Mucosa of descending colon (tissue), 3 donors: ENCODE results near the gene CYP4B1. TPM values are rescaled to one million over a fixed set of nuclear protein-coding genes. Genes with fewer than 3 reads are reported as not detected.
"Not testable (repeated sequence)": the region's sequence is repeated elsewhere in the genome, so short reads cannot be mapped to it uniquely, and the experiment has no call there.

ENCODE experiments used
- ATAC-seq: fragments of 200-7000 bp; cut with Tn5 transposase; one replicate; pipeline ENCODE4 v1.9.1; 2020; ENCODE audit warnings: mild to moderate bottlenecking, moderate library complexity
- DNase-seq, 3 donors: peaks; one replicate each; pipeline ENCODE4 v3.0.0-alpha.2; 2020
- H3K36me3 ChIP-seq: fragments of 200-600 bp; one replicate; pipeline ENCODE4 v1.8.0; 2021; ENCODE audit warnings: low read depth, mild to moderate bottlenecking
- H3K4me1 ChIP-seq: fragments of 200-600 bp; one replicate; pipeline ENCODE4 v1.8.0; 2021; ENCODE audit warnings: low read depth, mild to moderate bottlenecking
- H3K4me3 ChIP-seq: fragments of 200-600 bp; one replicate; pipeline ENCODE4 v1.8.0; 2021; ENCODE audit warnings: mild to moderate bottlenecking
- H3K9me3 ChIP-seq: fragments of 200-600 bp; one replicate; pipeline ENCODE4 v1.8.0; 2021; ENCODE audit warnings: mild to moderate bottlenecking
- intact Hi-C, 2 donors: fragments of 100-400 bp; cut with DNase I in 1 of 2; cut with micrococcal nuclease in 1 of 2; formaldehyde crosslinking; loops; one replicate each; pipeline versions ENCODE4 v1.11.0 to v1.11.1; 2022; cut with DNase I, micrococcal nuclease
- total RNA-seq, 3 donors: library from RNA; stranded (reverse); fragmentation: NEBNext Ultra II Directional in 2 of 3; extraction: Animal tissue kit (Norgen Biotek cat#: 25700) in 2 of 3; gene quantifications; one replicate each; pipeline versions ENCODE4 v1.2.1 to v1.2.4, GENCODE V29; 2021 to 2023
- TF ChIP-seq, protein P1 (sequence below): fragments of 200-600 bp; IDR thresholded peaks from one replicate; pipeline ENCODE4 v1.8.0; 2022; ENCODE audit warnings: antibody characterized with exemption, mild to moderate bottlenecking
- donor health status: DM: no; HTN: no; CAD: no; lungs with moderate emphysema.
- donor health status: DM: no; HTN: no; CAD: no.
- donor health status: DM: no; HTN: yes; CAD: no.

The CYP4B1 gene
- total RNA-seq, 3 donors from 2014 or later = 0.98 to 11.0 (median 5.5) TPM

DNA sequence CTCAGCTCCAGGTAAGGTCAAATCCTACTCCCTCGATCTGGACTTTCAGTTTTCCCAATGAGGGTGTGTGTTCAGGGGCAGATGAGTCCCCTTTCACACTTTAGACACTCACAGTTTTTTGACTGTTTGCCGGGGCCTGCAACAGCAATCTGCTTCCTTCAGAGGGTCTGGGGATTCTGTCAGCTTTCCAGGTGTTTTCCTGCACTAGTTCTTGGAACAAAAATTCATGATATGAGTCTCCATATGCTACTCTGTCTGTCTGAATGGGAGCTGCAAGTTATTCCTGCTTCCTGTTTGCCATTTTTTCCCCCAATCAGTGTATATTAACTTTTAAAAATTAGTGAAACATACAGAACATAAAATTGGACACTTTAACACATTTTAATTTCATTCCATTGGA is 24.3 kb downstream of the CYP4B1 start:
- Histone ChIP-seq H3K36me3 (no peaks in the 10 kb centered on the region), H3K9me3 (no peaks in the 10 kb centered on the region), H3K4me1 (no peaks in the 10 kb centered on the region), H3K4me3 (no peak overlapping the region)
- ATAC-seq (no peak), DNase-seq (no peak)
- intact Hi-C loops = no loop called here
- TF ChIP-seq, protein P1, sequence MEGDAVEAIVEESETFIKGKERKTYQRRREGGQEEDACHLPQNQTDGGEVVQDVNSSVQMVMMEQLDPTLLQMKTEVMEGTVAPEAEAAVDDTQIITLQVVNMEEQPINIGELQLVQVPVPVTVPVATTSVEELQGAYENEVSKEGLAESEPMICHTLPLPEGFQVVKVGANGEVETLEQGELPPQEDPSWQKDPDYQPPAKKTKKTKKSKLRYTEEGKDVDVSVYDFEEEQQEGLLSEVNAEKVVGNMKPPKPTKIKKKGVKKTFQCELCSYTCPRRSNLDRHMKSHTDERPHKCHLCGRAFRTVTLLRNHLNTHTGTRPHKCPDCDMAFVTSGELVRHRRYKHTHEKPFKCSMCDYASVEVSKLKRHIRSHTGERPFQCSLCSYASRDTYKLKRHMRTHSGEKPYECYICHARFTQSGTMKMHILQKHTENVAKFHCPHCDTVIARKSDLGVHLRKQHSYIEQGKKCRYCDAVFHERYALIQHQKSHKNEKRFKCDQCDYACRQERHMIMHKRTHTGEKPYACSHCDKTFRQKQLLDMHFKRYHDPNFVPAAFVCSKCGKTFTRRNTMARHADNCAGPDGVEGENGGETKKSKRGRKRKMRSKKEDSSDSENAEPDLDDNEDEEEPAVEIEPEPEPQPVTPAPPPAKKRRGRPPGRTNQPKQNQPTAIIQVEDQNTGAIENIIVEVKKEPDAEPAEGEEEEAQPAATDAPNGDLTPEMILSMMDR = no peak

DNA sequence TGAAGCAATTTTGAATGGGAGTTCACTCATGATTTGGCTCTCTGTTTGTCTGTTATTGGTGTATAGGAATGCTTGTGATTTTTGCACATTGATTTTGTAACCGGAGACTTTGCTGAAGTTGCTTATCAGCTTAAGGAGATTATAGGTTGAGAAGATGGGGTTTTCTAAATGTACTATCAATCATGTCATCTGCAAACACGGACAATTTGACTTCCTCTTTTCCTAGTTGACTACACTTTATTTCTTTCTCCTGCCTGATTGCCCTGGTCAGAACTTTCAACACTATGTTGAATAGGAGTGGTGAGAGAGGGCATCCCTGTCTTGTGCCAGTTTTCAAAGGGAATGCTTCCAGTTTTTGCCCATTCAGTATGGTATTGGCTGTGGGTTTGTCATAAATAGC is 28.0 kb downstream of the CYP4B1 start:
- ATAC-seq, DNase-seq, H3K9me3 ChIP-seq, intact Hi-C loops, H3K4me1 ChIP-seq, H3K4me3 ChIP-seq, H3K36me3 ChIP-seq: not testable (repeated sequence)

DNA sequence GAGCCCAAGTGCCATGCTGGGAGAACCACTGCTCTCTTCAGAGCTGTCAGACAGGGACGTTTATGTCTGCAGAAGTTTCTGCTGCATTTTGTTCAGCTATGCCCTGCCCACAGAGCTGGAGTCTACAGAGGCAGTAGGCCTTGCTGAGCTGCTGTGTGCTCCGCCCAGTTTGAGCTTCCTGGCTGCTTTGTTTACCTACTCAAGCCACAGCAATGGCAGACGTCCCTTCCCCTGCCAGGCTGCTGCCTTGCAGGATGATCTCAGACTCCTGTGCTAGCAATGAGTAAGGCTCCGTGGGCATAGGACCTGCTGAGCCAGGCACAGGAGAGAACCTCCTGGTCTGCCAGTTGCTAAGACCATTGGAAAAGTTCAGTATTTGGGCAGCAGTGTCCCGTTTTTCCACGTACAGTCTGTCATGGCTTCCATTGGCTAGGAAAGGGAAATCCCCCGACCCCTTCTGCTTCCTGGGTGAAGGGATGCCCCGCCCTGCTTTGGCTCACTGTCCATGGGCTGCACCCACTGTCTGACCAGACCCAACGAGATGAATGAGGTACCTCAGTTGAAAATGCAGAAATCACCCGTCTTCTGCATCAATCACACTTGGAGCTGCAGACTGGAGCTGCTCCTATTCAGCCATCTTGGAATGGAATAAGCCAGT is 31.9 kb downstream of the CYP4B1 start:
- no peaks in the 10 kb centered on the region for H3K4me1 ChIP-seq
- ATAC-seq (no peak), DNase-seq (no peak)
- intact Hi-C loops = no loop called here
- H3K4me3 ChIP-seq = no peak overlapping the region
- H3K9me3 ChIP-seq = no peaks in the 10 kb centered on the region
- H3K36me3 ChIP-seq = no peaks in the 10 kb centered on the region
- TF ChIP-seq, protein P1 = no peak

DNA sequence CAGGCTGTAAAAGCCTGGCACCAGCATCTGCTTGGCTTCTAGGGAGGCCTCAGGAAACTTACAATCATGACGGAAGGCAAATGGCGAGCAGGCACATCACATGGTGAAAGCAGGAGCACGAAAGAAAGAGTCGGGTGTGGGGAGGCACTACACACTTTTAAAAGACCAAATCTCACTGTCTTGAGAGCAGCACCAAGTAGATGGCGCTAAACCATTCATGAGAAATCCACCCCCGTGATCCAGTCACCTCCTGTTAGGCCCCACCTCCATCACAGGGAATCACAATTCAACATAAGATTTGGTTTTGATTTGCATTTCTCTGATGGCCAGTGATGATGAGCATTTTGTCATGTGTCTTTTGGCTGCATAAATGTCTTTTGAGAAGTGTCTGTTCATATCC is 36.6 kb downstream of the CYP4B1 start:
- intact Hi-C loops, DNase-seq, H3K9me3 ChIP-seq, H3K36me3 ChIP-seq, H3K4me3 ChIP-seq, ATAC-seq, H3K4me1 ChIP-seq: not testable (repeated sequence)

DNA sequence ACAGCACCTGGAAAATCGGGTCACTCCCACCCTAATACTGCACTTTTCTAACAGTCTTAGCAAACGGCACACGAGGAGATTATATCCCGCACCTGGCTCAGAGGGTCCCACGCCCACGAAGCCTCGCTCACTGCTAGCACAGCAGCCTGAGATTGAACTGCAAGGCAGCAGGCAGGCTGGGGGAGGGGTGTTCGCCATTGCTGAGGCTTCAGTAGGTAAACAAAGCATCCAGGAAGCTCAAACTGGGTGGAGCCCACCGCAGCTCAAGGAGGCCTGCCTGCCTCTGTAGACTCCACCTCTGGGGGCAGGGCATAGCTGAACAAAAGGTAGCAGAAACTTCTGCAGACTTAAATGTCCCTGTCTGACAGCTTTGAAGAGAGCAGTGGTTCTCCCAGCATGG is 47.5 kb downstream of the CYP4B1 start:
- ATAC-seq, H3K4me1 ChIP-seq, intact Hi-C loops, H3K36me3 ChIP-seq, H3K9me3 ChIP-seq, H3K4me3 ChIP-seq, DNase-seq: not testable (repeated sequence)

DNA sequence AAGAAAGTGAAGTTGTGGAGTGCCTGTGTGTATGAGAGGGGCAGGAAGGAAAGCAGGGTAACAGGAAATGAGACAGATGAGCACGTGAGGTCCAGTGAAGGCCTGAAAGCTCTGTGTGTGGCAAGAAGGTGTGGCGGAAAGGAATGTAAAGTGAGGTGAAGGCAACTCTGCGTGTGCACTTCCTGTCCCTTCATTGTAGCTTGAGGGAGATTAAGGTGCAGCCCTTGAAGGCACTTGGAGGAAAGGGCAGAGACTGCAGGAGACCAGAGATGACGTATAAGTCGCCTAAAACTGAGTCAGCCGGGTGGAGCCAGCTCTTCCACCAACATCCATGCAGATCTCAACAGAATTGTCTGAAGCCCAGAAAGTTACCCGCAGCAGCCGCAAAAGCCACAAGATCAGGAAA is 58.8 kb downstream of the CYP4B1 start:
- intact Hi-C loops, H3K4me3 ChIP-seq, H3K9me3 ChIP-seq, H3K36me3 ChIP-seq, DNase-seq, H3K4me1 ChIP-seq: not testable (repeated sequence)
- ATAC-seq = peak; percentile 47

DNA sequence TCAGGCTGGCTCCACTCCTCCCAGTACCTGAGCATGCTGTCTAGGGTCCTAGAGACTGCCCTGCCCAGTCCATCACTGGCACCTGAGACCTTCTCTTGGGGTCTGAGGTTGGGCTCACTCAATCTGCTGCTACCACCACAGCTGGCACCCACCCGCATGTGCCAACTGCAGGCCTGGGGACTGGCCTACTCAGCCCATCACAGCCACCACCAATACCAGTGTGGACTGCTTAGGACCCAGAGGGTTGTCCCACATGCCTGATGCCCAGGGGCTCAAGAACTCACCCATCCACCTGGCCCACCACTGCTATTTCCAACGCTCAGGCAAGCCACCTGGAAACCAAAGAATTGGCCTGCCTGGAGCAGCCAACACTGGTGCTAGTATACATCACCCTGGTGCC is 63.5 kb downstream of the CYP4B1 start:
- no peak for ATAC-seq
- intact Hi-C loops = no loop called here

More for the DNA sequence above, 63.5 kb downstream of the CYP4B1 start:
- TF ChIP-seq, protein P1 = no peak
- H3K36me3 ChIP-seq = no peaks in the 10 kb centered on the region
- H3K4me1 ChIP-seq = no peaks in the 10 kb centered on the region
- H3K9me3 ChIP-seq = no peaks in the 10 kb centered on the region
- no peak overlapping the region for H3K4me3 ChIP-seq
- no peak for DNase-seq

Other genes with a start within 250 kb of the CYP4B1 start
- gene KNCN, start 247.4 kb upstream of the CYP4B1 start, total RNA-seq = not detected
- 10 to 100 TPM; 51.5 to 65.7 (median 59.3) TPM for gene MKNK1, start 194.8 kb upstream of the CYP4B1 start, total RNA-seq
- 10 to 100 TPM; 15.4 to 24.4 (median 17.4) TPM for gene MOB3C, start 182.2 kb upstream of the CYP4B1 start, total RNA-seq
- gene ATPAF1, start 130.7 kb upstream of the CYP4B1 start, total RNA-seq = 10 to 100 TPM; 49.7 to 54.9 (median 52.6) TPM
- not detected for gene TEX38, start 127.2 kb upstream of the CYP4B1 start, total RNA-seq
- gene EFCAB14, start 79.9 kb upstream of the CYP4B1 start, total RNA-seq = 100 to 1,000 TPM; 115 to 137 (median 122) TPM
- not detected for gene CYP4A11, start 142.4 kb downstream of the CYP4B1 start, total RNA-seq
- 1 to 10 TPM in 2 of 3 donors, under 1 TPM in 1; 0.75 to 3.0 (median 1.2) TPM for gene CYP4X1, start 224.6 kb downstream of the CYP4B1 start, total RNA-seq